Colonic mucosa (tissue), 4 donors: Measurements from ENCODE around the gene ZSWIM1. TPM values are rescaled to one million over a fixed set of nuclear protein-coding genes. Genes with fewer than 3 reads are reported as not detected.
A peak's percentile ranks its signal among the peaks of the same experiment; 100 is the strongest.

ENCODE experiments used
- DNase-seq: peaks from one replicate; pipeline ENCODE4 v3.0.0-alpha.2; 2020
- H3K27ac ChIP-seq: fragments of 200-600 bp; one replicate; pipeline ENCODE4 v1.8.0; 2021
- H3K27me3 ChIP-seq: fragments of 200-600 bp; one replicate; pipeline ENCODE4 v1.8.0; 2021
- H3K36me3 ChIP-seq: fragments of 200-600 bp; one replicate; pipeline ENCODE4 v1.8.0; 2021
- H3K4me1 ChIP-seq: fragments of 200-600 bp; one replicate; pipeline ENCODE4 v1.8.0; 2021; ENCODE audit warnings: mild to moderate bottlenecking
- H3K4me3 ChIP-seq: fragments of 200-600 bp; one replicate; pipeline ENCODE4 v1.8.0; 2021
- H3K9ac ChIP-seq, 2 donors: one replicate each; pipeline ENCODE4 v1.7.0; 2013; ENCODE audit warnings: control low read depth in 2 of 2, low read depth in 2 of 2, low read length in 2 of 2
- H3K9me3 ChIP-seq: fragments of 200-600 bp; one replicate; pipeline ENCODE4 v1.8.0; 2021
- CTCF ChIP-seq: fragments of 200-600 bp; IDR thresholded peaks from one replicate; pipeline ENCODE4 v1.8.0; 2022; ENCODE audit warnings: antibody characterized with exemption, mild to moderate bottlenecking
- intact Hi-C: fragments of 100-400 bp; cut with DNase I; formaldehyde crosslinking; loops from one replicate; pipeline ENCODE4 v1.14.1; 2022
- total RNA-seq, 2 donors: library from RNA; stranded (reverse); fragmentation: NEBNext Ultra II Directional in 1 of 2; extraction: Animal tissue kit (Norgen Biotek cat#: 25700) in 1 of 2; gene quantifications; one replicate each; pipeline ENCODE4 v1.2.1, GENCODE V29; 2021
- donor health status: healthy.
- donor health status: DM: no; HTN: no; CAD: no.
- donor health status: DM: no; HTN: no; CAD: no.

The ZSWIM1 gene
- total RNA-seq, 2 donors from 2014 or later: 13.3 to 13.4 TPM

- DNase-seq: no peak
- intact Hi-C loops: loop anchor here (10.0 kb wide), 1 partner anchor 58 kb away; the partner anchor contains the start of gene TNNC2
- Histone ChIP-seq H3K4me3 (no peak overlapping the region), H3K27ac (no peak overlapping the region), H3K27me3 (no peaks in the 10 kb centered on the region), H3K9me3 (no peaks in the 10 kb centered on the region), H3K4me1 (no peaks in the 10 kb centered on the region), H3K36me3 (peaks cover 6% of the 10 kb centered on the region), H3K9ac (no peak overlapping the region)
- no peak for TF ChIP-seq CTCF
Measured at GRCh38 chr20:45883100-45883469, 2.1 kb downstream of the ZSWIM1 start.

- Histone ChIP-seq H3K9me3 (no peaks in the 10 kb centered on the region), H3K9ac (no peak overlapping the region), H3K27me3 (no peaks in the 10 kb centered on the region), H3K4me1 (peaks cover 1% of the 10 kb centered on the region), H3K27ac (no peak overlapping the region), H3K36me3 (peaks cover 6% of the 10 kb centered on the region), H3K4me3 (no peak overlapping the region)
- TF ChIP-seq CTCF: no peak
- no peak for DNase-seq
- intact Hi-C loops: loop anchor here (10.0 kb wide), 1 partner anchor 62 kb away; the partner anchor contains the start of gene TNNC2
Measured at GRCh38 chr20:45886590-45887345, 5.7 kb downstream of the ZSWIM1 start.

- no peak for TF ChIP-seq CTCF
- intact Hi-C loops: loop anchor here (10.0 kb wide), 1 partner anchor 63 kb away; the partner anchor contains the start of gene TNNC2
- no peak within 1 kb of the TSS for H3K27ac ChIP-seq
- no peak for DNase-seq
- H3K36me3 ChIP-seq: peaks cover 6% of the 10 kb centered on the region
- no peak within 1 kb of the TSS for H3K9ac ChIP-seq
- H3K27me3 ChIP-seq: no peaks in the 10 kb centered on the region
- H3K4me3 ChIP-seq: no peak within 1 kb of the TSS
- H3K9me3 ChIP-seq: no peaks in the 10 kb centered on the region
- peaks cover 7% of the 10 kb centered on the region for H3K4me1 ChIP-seq
Measured at GRCh38 chr20:45887346-45887715, 6.3 kb downstream of the ZSWIM1 start, which contains the start of gene SPATA25. SPATA25 (minus strand) TSS chr20:45887622; CDS start chr20:45887590, 32 bp downstream.

GRCh38 chr20:45888681-45889080 lies 7.7 kb downstream of the ZSWIM1 start:
- Histone ChIP-seq H3K27me3 (no peaks in the 10 kb centered on the region), H3K4me1 (peaks cover 18% of the 10 kb centered on the region), H3K9ac (no peak overlapping the region), H3K4me3 (no peak overlapping the region), H3K36me3 (no peaks in the 10 kb centered on the region), H3K9me3 (no peaks in the 10 kb centered on the region), H3K27ac (no peak overlapping the region)
- intact Hi-C loops: loop anchor here (10.0 kb wide), 1 partner anchor 64 kb away; the partner anchor contains the start of gene TNNC2
- DNase-seq: no peak
- TF ChIP-seq CTCF: no peak

GRCh38 chr20:45890077-45890984 lies 9.3 kb downstream of the ZSWIM1 start:
- intact Hi-C loops: loop anchor here (5.0 kb wide), 2 partner anchors 42 to 72 kb away; partner anchors contain the start of gene PCIF1
- Histone ChIP-seq H3K36me3 (peaks cover 7% of the 10 kb centered on the region), H3K4me1 (peaks cover 18% of the 10 kb centered on the region), H3K9ac (peak overlapping the region; percentile 86 to 96), H3K27ac (peak overlapping the region; percentile 71), H3K9me3 (no peaks in the 10 kb centered on the region), H3K4me3 (peak overlapping the region; percentile 94), H3K27me3 (no peaks in the 10 kb centered on the region)
- DNase-seq: peak; percentile 89
- peak; percentile 72 for TF ChIP-seq CTCF
